Measurements from ENCODE around the gene MARK3.
"Not testable (repeated sequence)": the region's sequence is repeated elsewhere in the genome, so short reads cannot be mapped to it uniquely, and the experiment has no call there.

The MARK3 gene

GRCh38 chr14:103385152-103385928 is at the start of gene MARK3:
MARK3 (plus strand) TSS chr14:103385415; CDS start chr14:103386030, 615 bp downstream.
- DNase-seq, result peak; percentile 94

GRCh38 chr14:103336191-103336590 is 49.0 kb upstream of the MARK3 start:
- DNase-seq, result no peak

DNA sequence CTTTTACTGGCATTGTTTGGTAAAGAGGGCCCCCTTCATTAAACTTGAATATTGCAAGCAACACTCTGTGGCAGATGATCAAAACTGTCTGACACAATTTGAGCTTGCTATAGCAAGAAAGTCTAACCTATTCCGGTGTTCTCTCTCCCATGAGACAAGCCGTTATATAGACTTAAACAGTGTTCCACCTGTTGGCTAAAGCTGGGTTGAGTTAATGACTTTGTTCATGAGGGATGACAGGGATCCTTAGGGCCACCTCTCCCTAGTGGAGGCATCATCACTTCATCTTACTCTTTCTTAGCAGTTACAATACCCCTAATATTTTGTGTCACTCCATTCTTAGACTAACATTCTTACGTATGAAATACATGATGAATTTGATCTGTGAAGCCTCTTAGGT is 47.4 kb upstream of the MARK3 start:
- DNase-seq, result no peak

- DNase-seq, result no peak
These were observed 45.7 kb upstream of the MARK3 start for GRCh38 chr14:103339561-103339960.

DNA sequence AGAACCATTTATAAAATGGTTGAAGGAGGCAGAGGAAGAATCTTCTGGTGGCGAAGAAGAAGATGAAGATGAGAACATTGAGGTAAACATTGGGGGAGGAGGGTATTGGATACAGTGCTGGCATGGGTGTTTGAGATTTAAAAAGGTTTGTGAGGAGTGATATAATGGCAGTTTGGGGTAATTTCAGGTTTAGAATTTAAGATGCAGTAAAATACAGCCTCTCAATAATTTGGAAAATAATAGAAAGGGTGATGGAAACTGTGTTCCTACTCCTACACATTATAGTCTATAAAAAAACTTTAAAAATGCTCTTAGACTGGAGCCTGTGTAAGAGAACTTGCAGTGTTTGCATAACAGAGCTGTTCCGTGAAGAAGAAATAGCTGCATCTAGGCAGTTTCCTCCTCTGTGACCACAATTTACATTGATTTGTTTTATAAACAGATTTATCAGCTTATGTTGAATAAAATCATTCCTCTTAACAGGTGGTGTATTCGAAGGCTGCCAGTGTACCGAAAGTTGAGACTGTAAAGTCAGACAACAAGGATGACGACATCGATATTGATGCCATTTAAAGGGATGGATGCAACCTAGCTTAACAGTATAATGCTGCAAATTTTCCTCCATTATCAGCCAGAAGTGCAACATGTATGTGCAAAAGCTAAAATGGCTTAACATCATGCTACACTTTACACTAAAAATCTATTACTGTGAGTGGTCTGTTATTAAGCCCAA is 44.6 kb upstream of the MARK3 start:
- DNase-seq, result no peak

GRCh38 chr14:103341250-103342129 is 43.7 kb upstream of the MARK3 start:
- no peak for DNase-seq

- no peak for DNase-seq
These were observed 41.9 kb upstream of the MARK3 start for GRCh38 chr14:103343164-103343879.

DNA sequence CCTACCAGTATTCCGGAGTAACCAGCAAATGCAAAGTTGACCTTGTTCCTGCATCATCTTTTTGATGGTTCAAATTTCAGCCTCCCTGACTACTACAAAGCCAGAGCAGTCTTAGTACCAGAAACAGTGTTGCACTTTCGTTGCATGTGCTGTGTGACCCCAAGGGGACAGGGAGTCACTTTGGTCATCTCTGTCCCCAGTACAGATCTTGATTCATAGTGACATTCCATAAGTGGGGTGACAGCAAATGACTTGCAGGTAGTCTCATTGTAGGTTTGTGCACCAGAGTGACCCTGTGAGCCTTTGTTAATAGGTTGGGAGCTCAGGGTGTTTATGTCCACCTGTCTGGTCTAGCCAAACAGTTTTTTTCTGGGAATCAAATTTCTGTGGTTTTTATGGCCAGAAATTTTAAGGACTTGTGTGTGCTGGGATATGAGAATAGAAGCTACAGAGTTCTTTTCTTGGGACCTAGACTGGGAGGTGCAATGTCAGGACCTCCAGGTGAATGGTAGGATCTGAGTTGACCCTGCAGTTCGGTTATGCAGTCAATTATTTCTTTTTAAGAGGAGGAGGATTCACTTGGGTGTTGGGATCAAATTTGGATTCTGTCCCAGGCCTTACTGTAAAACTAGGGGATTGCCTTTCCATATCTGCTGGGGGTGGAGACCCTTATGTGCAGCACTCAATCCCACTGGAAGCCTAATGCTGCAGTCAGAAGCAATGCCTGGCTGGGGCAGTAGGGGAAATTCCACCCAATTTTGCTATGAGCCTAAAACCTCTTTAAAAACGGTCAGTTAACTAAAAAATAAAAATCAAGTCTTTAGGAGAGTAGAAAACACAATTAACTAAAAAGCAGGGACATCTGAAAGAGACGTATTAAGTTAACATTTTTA is 41.1 kb upstream of the MARK3 start:
- no peak for DNase-seq

DNA sequence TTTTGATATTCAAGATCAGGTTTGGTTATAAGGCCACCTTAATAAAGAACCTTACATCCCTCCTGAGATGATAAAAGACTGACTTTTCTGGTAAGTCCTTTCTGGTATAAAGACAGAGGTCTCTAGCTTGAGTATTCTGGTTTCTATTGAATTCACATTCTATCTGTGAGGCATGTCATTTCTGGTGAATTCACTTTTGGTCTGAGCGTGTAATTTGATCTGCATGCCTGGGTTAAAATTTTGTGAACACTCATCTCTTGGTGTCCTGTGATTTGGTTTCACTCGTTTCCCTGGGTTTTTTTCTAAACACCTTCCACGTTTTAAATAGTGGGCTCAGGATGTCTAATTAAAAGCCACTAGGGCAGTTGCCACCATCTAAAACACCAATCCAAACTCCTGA is 38.9 kb upstream of the MARK3 start:
- DNase-seq, result no peak

DNA sequence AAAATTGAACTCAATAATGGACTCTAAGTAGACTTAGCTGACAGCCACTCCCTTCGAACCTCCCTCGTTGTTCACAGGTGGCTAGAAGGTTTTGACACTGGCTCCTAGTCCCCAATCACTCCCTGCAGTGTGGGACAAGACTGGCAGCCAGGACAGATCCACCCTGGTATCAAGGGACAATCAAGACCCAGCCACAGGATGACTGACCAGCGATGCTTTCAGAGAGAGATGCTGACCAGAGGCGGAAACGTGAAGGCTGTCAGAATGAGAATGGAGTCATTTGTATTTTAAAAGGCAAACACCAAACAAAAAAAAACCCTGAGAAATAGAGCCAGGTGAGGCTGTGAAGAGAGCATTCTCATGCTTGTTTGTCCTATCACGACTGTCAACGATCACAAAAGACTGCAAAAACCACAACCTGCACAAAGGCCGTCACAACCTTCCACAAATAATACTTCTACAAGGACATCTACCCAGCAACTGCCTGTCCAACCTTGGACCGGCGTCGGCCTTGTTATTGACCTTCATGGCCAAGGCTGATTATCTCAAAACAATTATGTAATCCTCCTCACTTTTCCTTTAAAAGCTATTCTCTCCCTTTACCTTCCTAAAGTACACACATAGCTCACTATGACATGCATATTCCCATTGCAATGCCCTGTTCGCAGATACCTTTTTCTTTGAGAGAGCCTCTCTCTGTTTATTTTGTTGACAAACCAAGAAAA is 38.0 kb upstream of the MARK3 start:
- DNase-seq, result no peak

DNA sequence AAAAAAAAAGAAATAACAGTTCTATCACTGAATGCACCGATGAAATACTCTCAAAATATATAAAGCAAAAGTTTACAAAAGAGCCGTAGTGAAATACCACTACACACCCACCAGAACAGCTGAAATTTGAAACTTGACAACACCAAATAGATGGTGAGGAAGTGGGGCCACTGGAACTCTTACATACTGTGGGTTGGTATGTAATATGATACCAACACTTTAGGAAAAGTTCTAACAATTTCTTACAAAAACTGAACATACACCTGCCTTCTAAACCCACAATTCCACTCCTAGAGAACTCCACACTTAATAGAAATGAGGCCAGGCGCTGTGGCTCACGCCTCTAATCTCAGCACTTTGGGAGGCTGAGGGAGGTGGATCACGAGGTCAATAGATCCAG is 37.1 kb upstream of the MARK3 start:
- no peak for DNase-seq

DNA sequence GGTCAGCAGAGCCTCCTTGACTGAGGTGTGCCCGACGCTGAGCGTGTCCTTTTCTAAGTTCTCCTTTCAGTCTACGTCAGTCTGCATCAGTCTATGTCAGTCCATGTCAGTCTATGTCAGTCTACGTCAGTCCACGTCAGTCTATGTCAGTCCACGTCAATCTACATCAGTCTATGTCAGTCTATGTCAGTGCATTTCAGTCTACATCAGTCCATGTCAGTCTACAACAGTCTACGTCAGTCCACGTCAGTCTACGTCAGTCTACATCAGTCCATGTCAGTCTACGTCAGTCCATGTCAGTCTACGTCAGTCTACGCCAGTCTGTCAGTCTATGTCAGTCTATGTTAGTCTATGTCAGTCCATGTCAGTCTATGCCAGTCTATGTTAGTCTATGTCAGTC is 35.2 kb upstream of the MARK3 start:
- no peak for DNase-seq

- DNase-seq, result no peak
These were observed 31.9 kb upstream of the MARK3 start for GRCh38 chr14:103353362-103353761.

- no peak for DNase-seq
These were observed 31.1 kb upstream of the MARK3 start for GRCh38 chr14:103354141-103354540.

DNA sequence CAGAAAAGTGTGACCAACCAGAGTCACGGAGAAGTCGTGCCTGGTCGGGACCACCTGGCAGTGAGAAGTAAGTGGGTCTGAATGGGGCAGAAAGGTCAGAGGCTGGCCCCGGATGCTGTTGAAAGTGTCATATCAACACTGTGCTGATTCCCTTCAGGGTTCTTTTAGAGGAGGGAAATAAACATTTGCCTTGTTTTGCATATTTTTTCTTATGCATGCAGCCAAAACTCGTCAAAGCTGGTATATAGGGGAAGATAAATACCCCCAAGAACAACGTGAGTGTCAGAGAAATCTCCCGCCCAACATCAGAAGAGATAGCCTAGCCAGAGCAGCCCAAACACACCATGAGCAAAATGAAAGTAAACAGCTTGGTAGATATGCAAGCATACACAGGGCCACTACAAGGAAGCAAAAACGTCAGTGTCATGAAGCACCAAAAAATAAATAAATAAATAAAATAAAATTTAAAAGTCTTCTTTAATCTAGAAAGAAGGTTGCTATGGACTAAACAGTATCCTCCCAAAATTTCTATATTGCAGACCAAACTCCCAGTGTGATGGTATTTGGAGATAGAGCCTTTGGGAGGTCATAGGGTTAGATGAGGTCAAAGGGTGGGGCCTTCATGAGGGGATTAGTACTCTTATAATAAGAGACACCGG is 29.1 kb upstream of the MARK3 start:
- DNase-seq, result no peak

- DNase-seq, result not testable (repeated sequence)
These were observed 27.7 kb upstream of the MARK3 start for GRCh38 chr14:103357552-103357951.

GRCh38 chr14:103360548-103360947 is 24.7 kb upstream of the MARK3 start:
- no peak for DNase-seq

DNA sequence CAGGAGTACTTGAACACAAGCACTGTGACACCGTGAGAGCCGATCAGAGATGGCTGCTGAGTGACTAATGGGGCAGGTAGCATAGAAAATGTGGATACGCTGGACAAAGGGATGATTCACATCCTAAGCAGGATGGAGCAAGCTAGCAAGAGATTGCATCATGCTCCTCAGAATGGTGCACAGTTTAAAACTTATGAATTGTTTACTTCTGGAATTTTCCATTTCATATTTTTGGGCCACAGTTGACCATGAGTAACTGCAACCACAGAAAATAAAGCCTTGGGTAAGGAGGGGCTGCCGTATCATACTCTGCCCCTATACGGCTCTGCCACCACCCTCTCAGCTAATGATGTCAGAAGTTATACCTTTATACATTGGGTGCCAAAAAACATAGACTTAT is 23.3 kb upstream of the MARK3 start:
- DNase-seq, result no peak

- no peak for DNase-seq
These were observed 22.4 kb upstream of the MARK3 start for GRCh38 chr14:103362780-103363179.

DNA sequence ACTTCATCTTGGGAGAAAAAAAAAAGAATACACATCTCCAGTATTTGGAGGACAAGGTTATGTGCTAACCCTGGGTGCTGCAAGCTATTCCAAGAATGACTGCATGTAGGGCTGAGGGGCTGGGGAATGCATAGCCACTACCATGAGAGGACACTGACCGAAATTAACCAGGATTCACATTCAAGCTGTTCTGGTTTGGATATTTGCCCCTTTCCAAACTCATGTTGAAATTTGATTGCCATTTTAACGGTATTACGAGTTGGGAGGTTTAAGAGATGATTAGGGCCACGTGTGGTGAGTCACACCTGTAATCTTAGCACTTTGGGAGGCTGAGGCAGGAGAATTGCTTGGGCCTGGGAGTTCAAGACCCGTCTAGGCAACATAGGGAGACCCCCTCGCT is 18.5 kb upstream of the MARK3 start:
- no peak for DNase-seq
